IMR-90 (cell line): ENCODE data around the gene EXOC4. TPM values are rescaled to one million over a fixed set of nuclear protein-coding genes. Genes with fewer than 3 reads are reported as not detected.

ENCODE experiments used
- ATAC-seq: fragments of 200-7000 bp; cut with Tn5 transposase; 2 replicates; pipeline ENCODE4 v1.9.1; 2020; ENCODE audit warnings: low read depth, mild to moderate bottlenecking, moderate library complexity
- BruUV-seq: library from RNA; stranded (reverse); fragments of 400-500 nt; replicated peaks from 2 replicates; lab custom pipeline; 2021; lab: Mats Ljungman, UMichigan
- CTCF ChIA-PET: fragments of 300-600 bp; formaldehyde crosslinking; extraction: SDS; loops from one replicate; lab custom pipeline; 2021; ENCODE audit warnings: antibody characterized with exemption; lab: Yijun Ruan, JAX
- POLR2A ChIA-PET: fragments of 300-600 bp; sonication (Branson Sonifier 250); formaldehyde crosslinking; loops from one replicate; lab custom pipeline; 2022; ENCODE audit warnings: antibody characterized with exemption; ENCODE audit not compliant: unreplicated experiment; lab: Charles Lee
- DNase-seq: peaks from one replicate; pipeline ENCODE4 v3.0.0; 2013
- H2AFZ ChIP-seq: replicated peaks from 2 replicates; pipeline ENCODE3; 2013; ENCODE audit warnings: low read length, mild to moderate bottlenecking; ENCODE audit not compliant: poor library complexity
- H2AK5ac ChIP-seq: 2 replicates; pipeline ENCODE4 v1.6.1; 2013; ENCODE audit warnings: low read depth, low read length, inconsistent platforms
- H2AK9ac ChIP-seq: replicated peaks from 2 replicates; pipeline ENCODE3; 2013; ENCODE audit warnings: mild to moderate bottlenecking, low read depth, low read length, moderate library complexity; ENCODE audit not compliant: poor library complexity
- H2BK120ac ChIP-seq: 2 replicates; pipeline ENCODE4 v1.6.1; 2013; ENCODE audit warnings: low read depth, low read length, inconsistent platforms
- H2BK15ac ChIP-seq: 3 replicates; pipeline ENCODE4 v1.6.1; 2013; ENCODE audit warnings: low read depth, low read length, inconsistent platforms
- H2BK20ac ChIP-seq: 2 replicates; pipeline ENCODE4 v1.6.1; 2013; ENCODE audit warnings: low read depth, mild to moderate bottlenecking, inconsistent platforms, low read length, moderate library complexity
- H2BK5ac ChIP-seq: 2 replicates; pipeline ENCODE4 v1.6.1; 2013; ENCODE audit warnings: mild to moderate bottlenecking, low read depth, low read length, inconsistent platforms; ENCODE audit not compliant: poor library complexity, severe bottlenecking
- H3K14ac ChIP-seq: replicated peaks from 2 replicates; pipeline ENCODE4 v1.6.1; 2013; ENCODE audit warnings: low read depth, low read length, inconsistent platforms
- H3K18ac ChIP-seq: 2 replicates; pipeline ENCODE4 v1.6.1; 2013; ENCODE audit warnings: low read depth, low read length, control low read depth
- H3K23ac ChIP-seq: 2 replicates; pipeline ENCODE4 v1.6.1; 2013; ENCODE audit warnings: low read depth, low read length, inconsistent platforms
- H3K27ac ChIP-seq: 2 replicates; pipeline ENCODE4 v1.5.1; 2013; ENCODE audit warnings: mild to moderate bottlenecking, control low read depth, low read length; ENCODE audit not compliant: insufficient read depth
- H3K27me3 ChIP-seq: 2 replicates; pipeline ENCODE4 v1.6.1; 2013; ENCODE audit warnings: low read length; ENCODE audit not compliant: control insufficient read depth, insufficient read depth
- H3K36me3 ChIP-seq: 2 replicates; pipeline ENCODE4 v1.6.1; 2013; ENCODE audit warnings: low read length, mixed read lengths; ENCODE audit not compliant: control insufficient read depth, insufficient read depth
- H3K4ac ChIP-seq: 2 replicates; pipeline ENCODE4 v1.6.1; 2013; ENCODE audit warnings: low read depth, low read length, inconsistent platforms
- H3K4me1 ChIP-seq: 2 replicates; pipeline ENCODE4 v1.6.1; 2013; ENCODE audit warnings: low read length, mixed read lengths; ENCODE audit not compliant: control insufficient read depth, insufficient read depth
- H3K4me2 ChIP-seq: 2 replicates; pipeline ENCODE4 v1.6.1; 2013; ENCODE audit warnings: low read depth, mild to moderate bottlenecking, control low read depth, low read length, moderate library complexity
- H3K4me3 ChIP-seq: 2 replicates; pipeline ENCODE4 v1.5.1; 2013; ENCODE audit warnings: low read depth, mild to moderate bottlenecking, control low read depth, low read length, moderate library complexity; ENCODE audit not compliant: insufficient read depth
- H3K56ac ChIP-seq: 2 replicates; pipeline ENCODE4 v1.6.1; 2013; ENCODE audit warnings: low read length, inconsistent platforms; ENCODE audit not compliant: insufficient read depth; ENCODE audit errors: extremely low read depth
- H3K79me1 ChIP-seq, 2 experiments: 2 replicates each; pipeline ENCODE4 v1.6.1; 2013; ENCODE audit warnings: low read length in 2 of 2, inconsistent platforms in 1 of 2, low read depth in 1 of 2
- H3K9ac ChIP-seq: 2 replicates; pipeline ENCODE4 v1.6.1; 2013; ENCODE audit warnings: low read depth, low read length, control low read depth
- H3K9me1 ChIP-seq: 2 replicates; pipeline ENCODE4 v1.6.1; 2013; ENCODE audit warnings: low read length, inconsistent platforms; ENCODE audit not compliant: insufficient read depth
- H3K9me3 ChIP-seq: 2 replicates; pipeline ENCODE4 v1.6.1; 2013; ENCODE audit warnings: low read length; ENCODE audit not compliant: control insufficient read depth, insufficient read depth
- H4K20me1 ChIP-seq: 2 replicates; pipeline ENCODE4 v1.6.1; 2013; ENCODE audit warnings: low read length, inconsistent platforms; ENCODE audit not compliant: insufficient read depth
- H4K5ac ChIP-seq: 2 replicates; pipeline ENCODE4 v1.6.1; 2013; ENCODE audit warnings: mild to moderate bottlenecking, low read depth, low read length, control low read depth
- H4K8ac ChIP-seq, 2 experiments: 2 replicates each; pipeline ENCODE4 v1.6.1; 2013; ENCODE audit warnings: low read depth in 2 of 2, low read length in 2 of 2, control low read depth in 1 of 2, inconsistent platforms in 1 of 2
- H4K91ac ChIP-seq: 2 replicates; pipeline ENCODE4 v1.6.1; 2013; ENCODE audit warnings: low read depth, low read length, inconsistent platforms; ENCODE audit not compliant: insufficient read depth
- CHD1 ChIP-seq: IDR thresholded peaks from 2 replicates; pipeline ENCODE4 v1.6.1; 2012; ENCODE audit warnings: low read depth, low read length, improper control_type of control experiment
- MAFK ChIP-seq: IDR thresholded peaks from 2 replicates; pipeline ENCODE4 v1.6.1; 2012; ENCODE audit warnings: low read depth, low read length, improper control_type of control experiment
- MXI1 ChIP-seq: IDR thresholded peaks from 2 replicates; pipeline ENCODE4 v1.6.1; 2012; ENCODE audit warnings: low read depth, mild to moderate bottlenecking, low read length, moderate library complexity, borderline replicate concordance
- RCOR1 ChIP-seq: IDR thresholded peaks from 2 replicates; pipeline ENCODE4 v1.6.1; 2012; ENCODE audit warnings: mild to moderate bottlenecking, low read length, improper control_type of control experiment; ENCODE audit not compliant: insufficient replicate concordance
- USF2 ChIP-seq: fragments of 150-350 bp; IDR thresholded peaks from 2 replicates; pipeline ENCODE4 v1.6.1; 2017; ENCODE audit warnings: mild to moderate bottlenecking, antibody characterized with exemption, low read length, low read depth
- WGBS, 2 experiments: methylation state at CpG; one replicate each; pipeline versions ENCODE4 v1.1.5 to v1.1.7; 2013; ENCODE audit warnings: missing lambda C conversion rate in 2 of 2; ENCODE audit not compliant: insufficient read length in 1 of 2; ENCODE audit errors: extremely low coverage in 2 of 2; 5-methylcytosine and 5-hydroxymethylcytosine counted together
- dilution Hi-C: fragments of 300-500 bp; cut with HindIII; formaldehyde crosslinking; loops from one replicate; pipeline ENCODE4 v1.14.3; 2018; ENCODE audit warnings: low sequenced_read_pairs; ENCODE audit not compliant: unreplicated experiment
- in situ Hi-C: fragments of 300-500 bp; cut with MboI; formaldehyde crosslinking; loops from 3 replicates; pipeline ENCODE4 v1.14.3; 2019; ENCODE audit warnings: low sequenced_read_pairs, inconsistent platforms, mixed read lengths
- intact Hi-C: fragments of 100-400 bp; cut with micrococcal nuclease; formaldehyde crosslinking; loops from 2 replicates; pipeline ENCODE4 v1.10.0; 2022
- polyA plus RNA-seq, 3 experiments: library from polyadenylated mRNA; depleted of rRNA; stranded (reverse); fragments of >200 nt; gene quantifications; 2 replicates each; pipeline ENCODE4 v1.2.3, GENCODE V29; 2012; ENCODE audit warnings: low replicate concordance in 1 of 3
- total RNA-seq: library from RNA; depleted of rRNA; stranded (reverse); fragments of >200 nt; gene quantifications from 2 replicates; pipeline ENCODE4 v1.2.3, GENCODE V29; 2012

EXOC4 gene
- total and polyA plus RNA-seq, 2 of the 4 experiments (the other 2 are of a cell fraction): 25.4 to 94.6 TPM

GRCh38 chr7:134058980-134059379, 806.1 kb downstream of the EXOC4 start:
- BruUV-seq: no TSS peak
- Histone ChIP-seq H3K23ac (no peak overlapping the region), H3K4me2 (no peak overlapping the region), H3K4ac (no peak overlapping the region), H2BK15ac (no peak overlapping the region), H4K20me1 (no peaks in the 10 kb centered on the region), H3K79me1 (no peaks in the 10 kb centered on the region), H3K9ac (no peak overlapping the region), H4K5ac (no peak overlapping the region), H3K9me1 (no peaks in the 10 kb centered on the region; the same call in 1 of the 2 replicates), H3K14ac (no peak overlapping the region), H2BK120ac (no peak overlapping the region), H4K91ac (no peak overlapping the region), H3K9me3 (no peaks in the 10 kb centered on the region), H3K56ac (no peak overlapping the region), H3K27ac (no peak overlapping the region), H2AK9ac (no peak overlapping the region), H2AK5ac (no peak overlapping the region), H3K36me3 (no peaks in the 10 kb centered on the region), H2BK5ac (no peak overlapping the region), H2AFZ (no peak overlapping the region), H4K8ac (no peak overlapping the region), H2BK20ac (no peak overlapping the region), H3K4me3 (no peak overlapping the region), H3K27me3 (no peaks in the 10 kb centered on the region), H3K18ac (no peak overlapping the region), H3K4me1 (no peaks in the 10 kb centered on the region)
- ATAC-seq (peak; percentile 59), DNase-seq (peak; percentile 18)
- intact Hi-C loops (no loop called here), dilution Hi-C loops (no loop called here), in situ Hi-C loops (no loop called here)
- POLR2A ChIA-PET: no interaction called here
- no peak for TF ChIP-seq MAFK
- TF ChIP-seq CHD1: no peak
- TF ChIP-seq USF2: no peak
- TF ChIP-seq RCOR1: no peak
- TF ChIP-seq MXI1: no peak
- CTCF ChIA-PET: no interaction called here
- 20% methylated on average over 1 of the region's 4 CpGs; no CpG with 5 or more reads in 1 of the 2 experiments for WGBS, 2 experiments
